Breast epithelium (tissue), 3 donors: ENCODE measurements around the gene WWC2.

Source experiments
- CTCF ChIP-seq, 3 donors: fragments of 450-650 bp; IDR thresholded peaks; one replicate each; pipeline ENCODE4 v1.5.1; 2016 to 2017; ENCODE audit warnings: antibody characterized with exemption in 3 of 3, mild to moderate bottlenecking in 3 of 3, moderate library complexity in 3 of 3
- POLR2A ChIP-seq: fragments of 450-650 bp; IDR thresholded peaks from one replicate; pipeline ENCODE4 v1.6.1; 2016; ENCODE audit warnings: antibody characterized with exemption, mild to moderate bottlenecking, moderate library complexity

GRCh38 chr4:183354219-183354618 lies 255.2 kb downstream of the WWC2 start:
- TF ChIP-seq POLR2A (no peak), CTCF (IDR thresholded peaks at IDR 0.05) (no peak)
